ENCODE data around the gene STAG3.
"Not testable (repeated sequence)": the region's sequence is repeated elsewhere in the genome, so short reads cannot be mapped to it uniquely, and the experiment has no call there.

Gene STAG3, protein sequence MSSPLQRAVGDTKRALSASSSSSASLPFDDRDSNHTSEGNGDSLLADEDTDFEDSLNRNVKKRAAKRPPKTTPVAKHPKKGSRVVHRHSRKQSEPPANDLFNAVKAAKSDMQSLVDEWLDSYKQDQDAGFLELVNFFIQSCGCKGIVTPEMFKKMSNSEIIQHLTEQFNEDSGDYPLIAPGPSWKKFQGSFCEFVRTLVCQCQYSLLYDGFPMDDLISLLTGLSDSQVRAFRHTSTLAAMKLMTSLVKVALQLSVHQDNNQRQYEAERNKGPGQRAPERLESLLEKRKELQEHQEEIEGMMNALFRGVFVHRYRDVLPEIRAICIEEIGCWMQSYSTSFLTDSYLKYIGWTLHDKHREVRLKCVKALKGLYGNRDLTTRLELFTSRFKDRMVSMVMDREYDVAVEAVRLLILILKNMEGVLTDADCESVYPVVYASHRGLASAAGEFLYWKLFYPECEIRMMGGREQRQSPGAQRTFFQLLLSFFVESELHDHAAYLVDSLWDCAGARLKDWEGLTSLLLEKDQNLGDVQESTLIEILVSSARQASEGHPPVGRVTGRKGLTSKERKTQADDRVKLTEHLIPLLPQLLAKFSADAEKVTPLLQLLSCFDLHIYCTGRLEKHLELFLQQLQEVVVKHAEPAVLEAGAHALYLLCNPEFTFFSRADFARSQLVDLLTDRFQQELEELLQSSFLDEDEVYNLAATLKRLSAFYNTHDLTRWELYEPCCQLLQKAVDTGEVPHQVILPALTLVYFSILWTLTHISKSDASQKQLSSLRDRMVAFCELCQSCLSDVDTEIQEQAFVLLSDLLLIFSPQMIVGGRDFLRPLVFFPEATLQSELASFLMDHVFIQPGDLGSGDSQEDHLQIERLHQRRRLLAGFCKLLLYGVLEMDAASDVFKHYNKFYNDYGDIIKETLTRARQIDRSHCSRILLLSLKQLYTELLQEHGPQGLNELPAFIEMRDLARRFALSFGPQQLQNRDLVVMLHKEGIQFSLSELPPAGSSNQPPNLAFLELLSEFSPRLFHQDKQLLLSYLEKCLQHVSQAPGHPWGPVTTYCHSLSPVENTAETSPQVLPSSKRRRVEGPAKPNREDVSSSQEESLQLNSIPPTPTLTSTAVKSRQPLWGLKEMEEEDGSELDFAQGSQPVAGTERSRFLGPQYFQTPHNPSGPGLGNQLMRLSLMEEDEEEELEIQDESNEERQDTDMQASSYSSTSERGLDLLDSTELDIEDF

GRCh38 chr7:100177045-100178001, at the start of gene STAG3, which contains the start of gene GPC2:
TSS of gene STAG3 (plus strand) at chr7:100177918. CDS start at chr7:100180557, 2,639 bp downstream.
TSS of gene GPC2 (minus strand) at chr7:100177381. CDS start at chr7:100177199, 182 bp downstream.
- peak; percentile 93 for DNase-seq

DNA sequence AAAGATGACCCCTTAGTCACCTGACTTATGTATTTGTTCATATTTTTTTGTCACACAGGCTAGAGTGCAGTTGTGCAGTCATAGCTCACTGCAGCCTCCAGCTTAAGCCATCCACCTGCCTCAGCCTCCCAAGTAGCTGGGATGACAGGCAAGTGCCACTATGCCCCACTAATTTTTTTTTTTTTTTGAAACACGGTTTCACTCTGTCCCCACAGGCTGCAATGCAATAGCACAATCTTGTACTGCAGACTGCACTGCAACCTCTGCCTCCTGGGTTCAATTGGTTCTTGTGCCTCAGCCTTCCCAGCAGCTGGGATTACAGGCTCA, 49.1 kb upstream of the STAG3 start:
- no peak for DNase-seq

- not testable (repeated sequence) for DNase-seq
Measured at GRCh38 chr7:100130220-100130607, 47.5 kb upstream of the STAG3 start.

- DNase-seq = peak; percentile 70
Measured at GRCh38 chr7:100130608-100131453, 46.9 kb upstream of the STAG3 start.

- no peak for DNase-seq
Measured at GRCh38 chr7:100132126-100132525, 45.6 kb upstream of the STAG3 start.

DNA sequence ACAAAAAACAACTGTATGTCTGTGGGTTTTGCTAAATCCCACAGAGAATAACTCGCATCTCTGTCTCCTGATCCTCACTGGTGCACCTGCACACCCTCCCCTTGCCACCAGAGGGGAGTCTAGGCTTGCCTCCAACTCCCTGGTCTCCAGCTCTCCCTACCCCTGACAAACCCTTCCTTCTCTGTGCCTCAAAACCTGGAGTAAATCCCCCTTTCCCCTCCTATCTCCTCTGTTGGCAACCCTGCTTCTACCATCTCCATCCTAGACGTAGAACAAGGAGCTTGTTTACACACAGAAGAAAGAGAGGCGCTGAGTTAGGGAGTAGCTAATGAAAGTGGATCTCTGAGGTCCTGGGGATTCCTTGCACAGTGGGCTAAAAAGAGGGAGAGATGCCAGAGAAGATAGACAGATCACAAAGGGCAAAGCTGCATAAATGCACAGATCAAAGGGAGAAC, 45.0 kb upstream of the STAG3 start:
- no peak for DNase-seq

DNA sequence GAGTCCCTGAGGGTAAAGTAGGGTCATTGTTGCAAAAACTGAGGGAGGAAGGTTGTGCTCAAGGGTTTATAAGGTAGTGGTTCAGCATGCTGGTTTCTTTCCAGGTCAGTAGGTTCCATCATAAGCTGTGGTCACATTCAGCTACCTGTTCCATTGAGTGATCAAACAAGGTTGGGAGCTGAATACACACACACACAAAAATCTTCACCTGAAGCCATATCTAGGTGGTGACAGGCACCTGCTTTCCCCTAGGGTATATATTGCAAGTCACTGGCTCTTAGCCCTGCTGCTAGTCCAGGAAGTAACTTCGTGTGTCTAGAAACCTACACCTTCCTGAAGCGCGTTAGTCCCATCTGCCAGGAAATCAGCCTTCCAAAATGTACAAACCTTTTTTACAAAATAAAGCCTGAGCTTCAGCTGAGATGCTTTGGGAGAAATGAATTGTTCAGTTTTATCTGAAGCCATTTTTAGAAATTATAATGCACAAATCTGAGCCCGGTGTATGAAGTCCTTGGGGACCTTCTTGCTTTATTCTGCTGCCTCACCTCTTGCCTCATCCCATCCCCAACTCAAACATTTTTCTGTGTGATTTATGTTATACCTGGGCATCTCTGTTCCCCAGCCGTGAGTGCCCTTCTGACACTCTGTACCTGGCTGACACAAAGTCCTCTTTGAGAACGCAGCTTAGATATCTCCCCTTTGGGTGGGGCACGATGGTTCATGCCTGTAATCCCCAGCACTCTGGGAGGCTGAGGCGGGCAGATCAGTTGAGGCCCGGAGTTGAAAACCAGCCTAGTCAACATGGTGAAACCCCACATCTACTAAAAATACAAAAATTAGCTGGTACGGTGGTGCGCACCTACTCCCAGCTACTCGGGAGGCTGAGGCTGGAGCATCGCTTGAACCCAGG, 39.6 kb upstream of the STAG3 start:
- no peak for DNase-seq

- no peak for DNase-seq
Measured at GRCh38 chr7:100141555-100141949, 36.2 kb upstream of the STAG3 start.

- DNase-seq = no peak
Measured at GRCh38 chr7:100142461-100142860, 35.3 kb upstream of the STAG3 start.

GRCh38 chr7:100146350-100146749, 31.4 kb upstream of the STAG3 start:
- DNase-seq = not testable (repeated sequence)

- no peak for DNase-seq
Measured at GRCh38 chr7:100147278-100147677, 30.4 kb upstream of the STAG3 start.

- DNase-seq = no peak
Measured at GRCh38 chr7:100148225-100148558, 29.5 kb upstream of the STAG3 start.

DNA sequence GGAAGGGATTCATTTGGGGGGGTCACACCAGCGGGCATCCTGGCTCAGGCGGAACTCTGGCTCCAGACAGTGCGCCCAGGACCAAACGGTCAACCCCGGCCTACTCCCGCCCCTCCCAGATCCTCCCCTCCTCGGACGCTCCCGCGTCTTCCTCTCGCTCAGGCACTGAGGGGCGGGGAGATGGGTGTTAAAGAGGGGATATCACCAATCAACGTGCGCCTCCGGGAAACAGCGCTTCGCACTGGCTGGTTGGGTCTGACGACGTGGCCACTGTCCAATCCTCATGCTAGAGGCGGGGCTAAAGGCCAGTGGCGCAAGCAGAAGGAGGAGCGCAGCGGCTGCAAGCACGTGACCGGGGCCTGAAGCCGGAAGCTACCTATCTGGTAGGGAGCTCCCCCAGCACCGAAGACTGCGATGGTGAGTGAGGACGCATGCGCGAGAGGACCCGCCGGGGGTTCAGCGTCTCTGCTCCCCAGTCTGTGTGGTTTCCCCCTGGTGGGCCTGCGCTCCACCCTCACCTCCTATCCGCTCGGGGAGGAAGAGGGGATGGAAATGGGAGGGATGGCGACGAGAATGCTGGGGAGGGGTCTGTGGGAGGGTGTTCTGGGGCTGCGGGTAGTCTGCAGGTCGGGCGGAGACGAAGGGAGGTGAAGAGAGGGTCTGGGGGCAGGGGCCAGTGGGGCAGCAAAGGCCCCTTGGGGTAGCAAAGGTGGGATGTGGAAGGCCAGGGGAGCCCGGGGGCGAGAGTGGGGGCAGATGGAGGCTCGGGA, 29.0 kb upstream of the STAG3 start, which contains the start of gene LAMTOR4:
Gene LAMTOR4 (plus strand): TSS at position 360 of the 770 bp plus-strand sequence. CDS start 55 bp downstream, at position 415.
- DNase-seq = peak; percentile 98

DNA sequence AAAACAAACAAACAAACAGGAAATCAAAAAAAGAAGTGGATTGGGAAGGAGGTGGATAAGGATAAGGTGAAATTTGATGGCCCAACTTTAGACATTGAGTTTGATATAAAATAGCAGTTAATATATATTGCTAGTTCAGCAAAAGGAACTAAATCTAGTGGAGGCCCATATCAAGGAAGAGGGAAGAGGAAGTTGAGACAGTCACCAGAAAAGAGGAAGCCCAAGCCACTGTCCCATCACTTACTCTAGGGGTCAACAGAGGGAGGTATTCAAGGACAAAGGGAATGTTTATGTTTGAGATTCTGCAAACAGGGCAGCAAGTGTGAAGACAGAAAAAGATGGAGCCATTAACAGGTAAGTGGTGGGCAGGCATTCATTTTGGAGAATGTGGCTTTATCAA, 25.3 kb upstream of the STAG3 start:
- no peak for DNase-seq

- DNase-seq = no peak
Measured at GRCh38 chr7:100152937-100153666, 24.6 kb upstream of the STAG3 start.

DNA sequence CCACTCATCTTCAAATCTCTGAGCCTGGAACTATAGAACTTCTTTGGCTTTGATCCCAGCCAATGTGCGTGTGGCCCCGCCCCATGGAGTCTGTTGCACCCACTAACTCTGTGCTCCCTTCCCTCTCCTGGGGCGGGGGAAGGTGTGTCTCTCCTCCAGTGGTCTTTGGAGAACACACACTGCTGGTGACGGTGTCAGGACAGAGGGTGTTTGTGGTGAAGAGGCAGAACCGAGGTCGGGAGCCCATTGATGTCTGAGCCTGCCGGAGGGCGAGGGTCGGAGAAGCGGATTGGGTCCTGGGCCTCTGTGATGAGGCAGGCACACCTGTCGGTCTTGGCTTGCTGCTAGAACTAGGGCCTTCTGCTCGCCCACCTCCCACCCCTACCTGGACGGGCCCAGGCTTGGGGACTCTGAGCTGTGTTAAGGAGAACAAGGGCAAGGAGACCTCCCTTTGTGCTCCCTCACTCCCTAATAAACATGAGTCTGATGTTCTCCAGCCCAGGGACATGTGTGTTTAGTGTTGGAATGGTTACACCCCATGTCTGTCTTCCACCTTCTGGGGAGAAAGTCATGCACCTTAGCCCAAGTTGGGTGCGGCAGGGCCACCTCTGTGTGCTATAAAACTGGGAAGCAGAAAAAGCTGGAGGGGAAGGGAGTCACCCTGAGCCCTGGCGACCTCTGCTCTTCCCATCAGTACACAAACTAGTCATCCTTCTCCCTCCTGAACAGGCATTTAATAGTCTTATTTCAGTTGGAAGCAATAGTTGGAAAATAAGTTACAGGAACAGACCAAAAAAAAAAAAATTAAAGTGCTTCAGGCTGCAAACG, 23.8 kb upstream of the STAG3 start:
- DNase-seq = no peak
